ENCODE results near the gene PRKD1.

PRKD1 gene

GRCh38 chr14:29900609-29901350, 26.9 kb downstream of the PRKD1 start:
- Histone ChIP-seq H3K4me1 (ENCODE audit: control insufficient read depth, insufficient read depth, low read length, poor library complexity, severe bottlenecking) (no peaks in the 10 kb centered on the region), H3K4me3 (ENCODE audit: extremely low read depth, insufficient read depth, low read length, poor library complexity, severe bottlenecking) (no peak overlapping the region), H3K36me3 (ENCODE audit: control insufficient read depth, insufficient read depth, low read length) (no peaks in the 10 kb centered on the region), H3K27ac (ENCODE audit: low read depth, low read length, severe bottlenecking) (no peak overlapping the region), H3K9me3 (ENCODE audit: control insufficient read depth, low read length) (no peaks in the 10 kb centered on the region)
- no CpG with 5 or more reads among the region's 4 CpGs for WGBS, 2 experiments (ENCODE audit: insufficient coverage in 2 of 2)

DNA sequence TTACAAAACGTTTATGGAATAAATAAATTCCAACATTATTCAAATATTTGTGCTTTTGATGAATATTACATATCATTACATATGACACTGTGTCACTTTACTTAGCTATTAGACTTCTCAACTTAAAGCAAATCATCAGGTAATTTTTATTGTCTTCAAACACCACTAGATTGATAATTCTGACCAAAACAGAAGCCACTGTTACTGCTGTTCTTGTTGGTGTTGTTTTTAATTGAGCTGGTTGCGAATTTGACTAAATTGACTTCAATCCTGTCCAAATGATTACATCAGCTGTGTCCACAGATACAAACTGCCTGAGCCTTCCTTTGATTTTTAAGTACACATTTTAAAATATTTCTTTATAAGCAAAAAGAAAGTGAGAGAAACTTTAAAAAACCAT, 29.2 kb downstream of the PRKD1 start:
- H3K36me3 ChIP-seq (ENCODE audit: control insufficient read depth, insufficient read depth, low read length): no peaks in the 10 kb centered on the region
- no CpG with 5 or more reads among the region's 2 CpGs for WGBS, 2 experiments (ENCODE audit: insufficient coverage in 2 of 2)
- H3K4me3 ChIP-seq (ENCODE audit: extremely low read depth, insufficient read depth, low read length, poor library complexity, severe bottlenecking): no peak overlapping the region
- H3K4me1 ChIP-seq (ENCODE audit: control insufficient read depth, insufficient read depth, low read length, poor library complexity, severe bottlenecking): no peaks in the 10 kb centered on the region
- H3K27ac ChIP-seq (ENCODE audit: low read depth, low read length, severe bottlenecking): no peak overlapping the region
- no peaks in the 10 kb centered on the region for H3K9me3 ChIP-seq (ENCODE audit: control insufficient read depth, low read length)

DNA sequence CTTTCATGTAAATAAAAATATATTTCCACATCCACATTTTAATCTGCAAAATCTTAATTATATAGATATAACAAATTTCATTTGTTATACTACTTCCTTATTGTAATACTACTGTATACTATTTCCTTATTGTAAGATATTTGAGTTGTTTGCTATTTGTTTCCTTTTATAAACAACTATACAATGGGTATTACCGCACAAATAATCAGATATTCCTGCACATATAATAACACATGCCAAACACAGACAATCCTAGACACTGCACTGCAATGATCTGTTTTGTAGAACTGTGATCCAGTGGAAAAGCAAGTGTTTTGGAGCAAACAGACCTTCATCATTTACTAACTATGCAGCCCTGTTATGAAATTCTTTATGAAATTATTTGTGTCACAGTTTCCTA, 30.5 kb downstream of the PRKD1 start:
- no peak overlapping the region for H3K27ac ChIP-seq (ENCODE audit: low read depth, low read length, severe bottlenecking)
- no CpG with 5 or more reads among the region's 1 CpG for WGBS, 2 experiments (ENCODE audit: insufficient coverage in 2 of 2)
- H3K9me3 ChIP-seq (ENCODE audit: control insufficient read depth, low read length): no peaks in the 10 kb centered on the region
- no peak overlapping the region for H3K4me3 ChIP-seq (ENCODE audit: extremely low read depth, insufficient read depth, low read length, poor library complexity, severe bottlenecking)
- H3K36me3 ChIP-seq (ENCODE audit: control insufficient read depth, insufficient read depth, low read length): no peaks in the 10 kb centered on the region
- no peaks in the 10 kb centered on the region for H3K4me1 ChIP-seq (ENCODE audit: control insufficient read depth, insufficient read depth, low read length, poor library complexity, severe bottlenecking)

DNA sequence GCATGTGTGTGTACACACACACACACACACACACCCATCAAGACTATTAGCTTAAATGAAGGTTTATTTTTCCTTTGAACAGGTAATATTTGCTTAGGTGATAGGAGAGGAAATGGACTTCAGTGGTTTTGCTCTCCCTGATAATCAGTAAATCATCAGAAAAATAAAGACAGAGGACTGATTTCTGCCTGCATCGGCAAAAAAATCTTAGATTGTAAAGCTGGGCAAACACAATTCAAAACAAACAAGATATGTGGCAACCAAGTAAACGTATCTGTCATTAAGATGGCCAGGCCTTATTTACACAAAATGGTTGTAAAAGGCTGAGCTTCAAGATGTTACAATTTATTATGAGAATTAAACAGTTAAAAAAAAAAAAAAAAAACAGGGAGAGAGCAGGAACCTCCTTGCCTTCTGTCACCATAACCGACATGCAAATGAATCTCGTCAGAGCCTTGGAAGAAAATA, 31.3 kb downstream of the PRKD1 start:
- Histone ChIP-seq H3K4me3 (ENCODE audit: extremely low read depth, insufficient read depth, low read length, poor library complexity, severe bottlenecking) (no peak overlapping the region), H3K27ac (ENCODE audit: low read depth, low read length, severe bottlenecking) (no peak overlapping the region), H3K9me3 (ENCODE audit: control insufficient read depth, low read length) (no peaks in the 10 kb centered on the region), H3K4me1 (ENCODE audit: control insufficient read depth, insufficient read depth, low read length, poor library complexity, severe bottlenecking) (no peaks in the 10 kb centered on the region), H3K36me3 (ENCODE audit: control insufficient read depth, insufficient read depth, low read length) (no peaks in the 10 kb centered on the region)
- WGBS, 2 experiments (ENCODE audit: insufficient coverage in 2 of 2): 100% methylated on average over 2 of the region's 4 CpGs; no CpG with 5 or more reads in 1 of the 2 experiments

DNA sequence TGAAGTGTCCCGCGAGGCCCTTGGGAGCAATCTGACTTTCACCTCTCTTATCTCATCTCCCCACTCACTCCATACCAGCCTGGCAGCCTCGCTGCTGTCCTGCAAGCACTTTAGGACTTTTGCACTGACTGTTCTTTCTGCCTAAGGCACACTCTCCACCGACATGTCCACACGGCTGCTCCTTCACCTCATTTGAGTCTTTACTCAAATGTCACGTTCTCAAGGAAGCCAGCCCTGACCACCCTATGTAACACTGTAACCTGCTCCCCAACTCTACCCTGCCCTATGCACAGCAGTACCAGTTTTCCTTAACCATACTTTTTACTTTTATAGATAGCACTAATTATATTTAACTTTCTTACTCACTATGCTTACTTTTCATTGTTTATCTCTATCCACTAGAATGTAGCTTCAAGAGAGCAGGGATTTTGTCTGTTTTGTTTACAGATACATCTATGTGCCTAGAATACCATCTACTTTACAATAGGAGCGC, 32.0 kb downstream of the PRKD1 start:
- H3K9me3 ChIP-seq (ENCODE audit: control insufficient read depth, low read length): no peaks in the 10 kb centered on the region
- H3K4me1 ChIP-seq (ENCODE audit: control insufficient read depth, insufficient read depth, low read length, poor library complexity, severe bottlenecking): no peaks in the 10 kb centered on the region
- H3K27ac ChIP-seq (ENCODE audit: low read depth, low read length, severe bottlenecking): no peak overlapping the region
- WGBS, 2 experiments (ENCODE audit: insufficient coverage in 2 of 2): 76 to 92% methylated on average over 6 of the region's 7 CpGs
- no peak overlapping the region for H3K4me3 ChIP-seq (ENCODE audit: extremely low read depth, insufficient read depth, low read length, poor library complexity, severe bottlenecking)
- H3K36me3 ChIP-seq (ENCODE audit: control insufficient read depth, insufficient read depth, low read length): no peaks in the 10 kb centered on the region

GRCh38 chr14:29893989-29894388, 33.7 kb downstream of the PRKD1 start:
- Histone ChIP-seq H3K36me3 (ENCODE audit: control insufficient read depth, insufficient read depth, low read length) (no peaks in the 10 kb centered on the region), H3K27ac (ENCODE audit: low read depth, low read length, severe bottlenecking) (no peak overlapping the region), H3K4me1 (ENCODE audit: control insufficient read depth, insufficient read depth, low read length, poor library complexity, severe bottlenecking) (no peaks in the 10 kb centered on the region), H3K9me3 (ENCODE audit: control insufficient read depth, low read length) (no peaks in the 10 kb centered on the region), H3K4me3 (ENCODE audit: extremely low read depth, insufficient read depth, low read length, poor library complexity, severe bottlenecking) (no peak overlapping the region)
- 98% methylated on average over 3 of the region's 3 CpGs for WGBS, 2 experiments (ENCODE audit: insufficient coverage in 2 of 2)

GRCh38 chr14:29892327-29892726, 35.3 kb downstream of the PRKD1 start:
- Histone ChIP-seq H3K4me3 (ENCODE audit: extremely low read depth, insufficient read depth, low read length, poor library complexity, severe bottlenecking) (no peak overlapping the region), H3K4me1 (ENCODE audit: control insufficient read depth, insufficient read depth, low read length, poor library complexity, severe bottlenecking) (no peaks in the 10 kb centered on the region), H3K27ac (ENCODE audit: low read depth, low read length, severe bottlenecking) (no peak overlapping the region), H3K9me3 (ENCODE audit: control insufficient read depth, low read length) (no peaks in the 10 kb centered on the region), H3K36me3 (ENCODE audit: control insufficient read depth, insufficient read depth, low read length) (no peaks in the 10 kb centered on the region)

GRCh38 chr14:29885988-29886387, 41.7 kb downstream of the PRKD1 start:
- H3K4me3 ChIP-seq (ENCODE audit: extremely low read depth, insufficient read depth, low read length, poor library complexity, severe bottlenecking): no peak overlapping the region
- no peaks in the 10 kb centered on the region for H3K4me1 ChIP-seq (ENCODE audit: control insufficient read depth, insufficient read depth, low read length, poor library complexity, severe bottlenecking)
- no peaks in the 10 kb centered on the region for H3K9me3 ChIP-seq (ENCODE audit: control insufficient read depth, low read length)
- no peaks in the 10 kb centered on the region for H3K36me3 ChIP-seq (ENCODE audit: control insufficient read depth, insufficient read depth, low read length)
- no peak overlapping the region for H3K27ac ChIP-seq (ENCODE audit: low read depth, low read length, severe bottlenecking)
- WGBS, 2 experiments (ENCODE audit: insufficient coverage in 2 of 2): no CpG with 5 or more reads among the region's 5 CpGs

- H3K4me3 ChIP-seq (ENCODE audit: extremely low read depth, insufficient read depth, low read length, poor library complexity, severe bottlenecking): no peak overlapping the region
- no peaks in the 10 kb centered on the region for H3K9me3 ChIP-seq (ENCODE audit: control insufficient read depth, low read length)
- 89 to 91% methylated on average over 3 of the region's 3 CpGs for WGBS, 2 experiments (ENCODE audit: insufficient coverage in 2 of 2)
- H3K4me1 ChIP-seq (ENCODE audit: control insufficient read depth, insufficient read depth, low read length, poor library complexity, severe bottlenecking): no peaks in the 10 kb centered on the region
- no peak overlapping the region for H3K27ac ChIP-seq (ENCODE audit: low read depth, low read length, severe bottlenecking)
- H3K36me3 ChIP-seq (ENCODE audit: control insufficient read depth, insufficient read depth, low read length): no peaks in the 10 kb centered on the region
These were observed 59.6 kb downstream of the PRKD1 start for GRCh38 chr14:29868000-29868399.

DNA sequence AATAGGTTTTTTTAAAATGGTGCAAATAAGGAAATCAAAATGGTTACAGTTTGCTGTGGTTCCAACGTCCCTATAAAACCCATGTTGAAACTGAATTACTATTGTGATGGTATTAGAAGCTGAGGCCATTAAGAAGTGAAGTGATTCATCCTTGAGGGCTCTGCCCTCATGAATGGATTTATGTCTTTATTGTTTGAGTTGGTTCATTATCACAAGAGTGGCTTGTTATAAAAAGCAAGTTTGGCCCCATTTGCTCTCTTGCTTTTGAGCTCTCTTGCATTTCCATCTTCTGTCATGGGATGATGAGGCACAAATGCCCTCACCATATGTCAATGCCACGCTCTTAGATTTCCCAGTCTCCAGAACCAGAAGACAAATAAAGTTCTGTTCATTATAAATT, 62.3 kb downstream of the PRKD1 start:
- H3K27ac ChIP-seq (ENCODE audit: low read depth, low read length, severe bottlenecking): no peak overlapping the region
- no peaks in the 10 kb centered on the region for H3K36me3 ChIP-seq (ENCODE audit: control insufficient read depth, insufficient read depth, low read length)
- no peaks in the 10 kb centered on the region for H3K9me3 ChIP-seq (ENCODE audit: control insufficient read depth, low read length)
- 89 to 100% methylated on average over 1 of the region's 2 CpGs for WGBS, 2 experiments (ENCODE audit: insufficient coverage in 2 of 2)
- H3K4me3 ChIP-seq (ENCODE audit: extremely low read depth, insufficient read depth, low read length, poor library complexity, severe bottlenecking): no peak overlapping the region
- H3K4me1 ChIP-seq (ENCODE audit: control insufficient read depth, insufficient read depth, low read length, poor library complexity, severe bottlenecking): peaks cover 5% of the 10 kb centered on the region

- Histone ChIP-seq H3K4me3 (ENCODE audit: extremely low read depth, insufficient read depth, low read length, poor library complexity, severe bottlenecking) (no peak overlapping the region), H3K27ac (ENCODE audit: low read depth, low read length, severe bottlenecking) (no peak overlapping the region), H3K4me1 (ENCODE audit: control insufficient read depth, insufficient read depth, low read length, poor library complexity, severe bottlenecking) (peaks cover 7% of the 10 kb centered on the region), H3K36me3 (ENCODE audit: control insufficient read depth, insufficient read depth, low read length) (no peaks in the 10 kb centered on the region), H3K9me3 (ENCODE audit: control insufficient read depth, low read length) (no peaks in the 10 kb centered on the region)
- WGBS, 2 experiments (ENCODE audit: insufficient coverage in 2 of 2): 100% methylated on average over 1 of the region's 2 CpGs; no CpG with 5 or more reads in 1 of the 2 experiments
These were observed 65.7 kb downstream of the PRKD1 start for GRCh38 chr14:29861996-29862395.
